HepG2 (cell line): ENCODE data around the gene EPN3. TPM values are rescaled to one million over a fixed set of nuclear protein-coding genes. Genes with fewer than 3 reads are reported as not detected.
A peak's percentile ranks its signal among the peaks of the same experiment; 100 is the strongest.

Source experiments
- ADNP ChIP-seq: sonication (generic); formaldehyde crosslinking; IDR thresholded peaks from 2 replicates; pipeline ENCODE4 v1.4.0; 2020; ENCODE audit warnings: missing genetic modification reagents
- CBX1 ChIP-seq: IDR thresholded peaks from one replicate; pipeline ENCODE4 v1.6.1; 2016; ENCODE audit warnings: antibody characterized with exemption, low read depth
- ELF1 ChIP-seq: sonication (generic); formaldehyde crosslinking; IDR thresholded peaks from 2 replicates; pipeline ENCODE4 v1.4.0; 2020; ENCODE audit warnings: missing genetic modification reagents
- GATAD1 ChIP-seq: IDR thresholded peaks from 2 replicates; pipeline ENCODE4 v1.6.1; 2016; ENCODE audit warnings: missing genetic modification reagents, missing compliant biosample characterization
- HOXA5 ChIP-seq: sonication (generic); formaldehyde crosslinking; IDR thresholded peaks from 2 replicates; pipeline ENCODE4 v1.4.0; 2020; ENCODE audit warnings: missing genetic modification reagents
- KMT2A ChIP-seq: sonication (generic); formaldehyde crosslinking; IDR thresholded peaks from 2 replicates; pipeline ENCODE4 v1.4.0; 2020; ENCODE audit warnings: missing genetic modification reagents
- PHB2 ChIP-seq: fragments of 450-650 bp; IDR thresholded peaks from 2 replicates; pipeline ENCODE4 v1.6.1; 2018; ENCODE audit not compliant: partially characterized antibody
- RERE ChIP-seq: IDR thresholded peaks from 2 replicates; pipeline ENCODE4 v1.6.1; 2016; ENCODE audit warnings: low read depth, missing genetic modification reagents, missing compliant biosample characterization
- ZBTB43 ChIP-seq: sonication (generic); formaldehyde crosslinking; conservative IDR thresholded peaks from 2 replicates; pipeline ENCODE4 v1.4.0; 2020; ENCODE audit warnings: missing genetic modification reagents
- ZBTB7B ChIP-seq: sonication (generic); formaldehyde crosslinking; IDR thresholded peaks from 2 replicates; pipeline ENCODE4 v1.4.0; 2020; ENCODE audit warnings: missing genetic modification reagents
- ZEB1 ChIP-seq: IDR thresholded peaks from 2 replicates; pipeline ENCODE4 v1.6.1; 2012; ENCODE audit warnings: mild to moderate bottlenecking, low read depth, inconsistent platforms; ENCODE audit not compliant: insufficient replicate concordance
- ZNF256 ChIP-seq: sonication (generic); formaldehyde crosslinking; conservative IDR thresholded peaks from 2 replicates; pipeline ENCODE4 v1.4.0; 2020; ENCODE audit warnings: missing genetic modification reagents
- ZNF543 ChIP-seq: sonication (generic); formaldehyde crosslinking; IDR thresholded peaks from 2 replicates; pipeline ENCODE4 v1.4.0; 2020; ENCODE audit warnings: mild to moderate bottlenecking, missing genetic modification reagents
- ZNF747 ChIP-seq: sonication (generic); formaldehyde crosslinking; IDR thresholded peaks from 2 replicates; pipeline ENCODE4 v1.8.1; 2023; ENCODE audit warnings: missing genetic modification reagents, mild to moderate bottlenecking, borderline replicate concordance
- ZNF749 ChIP-seq: sonication (generic); formaldehyde crosslinking; IDR thresholded peaks from 2 replicates; pipeline ENCODE4 v1.8.0; 2022; ENCODE audit warnings: mild to moderate bottlenecking, missing genetic modification reagents, moderate library complexity, borderline replicate concordance
- ZNF766 ChIP-seq: sonication (generic); formaldehyde crosslinking; IDR thresholded peaks from 2 replicates; pipeline ENCODE4 v1.5.0; 2020; ENCODE audit warnings: missing genetic modification reagents, borderline replicate concordance
- polyA plus RNA-seq, 8 experiments: library from polyadenylated mRNA; depleted of rRNA in 3 of 8; stranded (reverse) in 7 of 8; unstranded in 1 of 8; fragments of >200 nt; fragmentation: Illumina TruSeq in 4 of 8; extraction: Trizol in 4 of 8; gene quantifications; 2 replicates each; pipeline versions ENCODE4 v1.2.1 to v1.2.3, GENCODE V29; 2011 to 2016; ENCODE audit warnings: low read depth in 4 of 8, missing spikeins in 1 of 8, mixed read lengths in 1 of 8; ENCODE audit not compliant: insufficient read depth in 1 of 8
- total RNA-seq, 5 experiments: library from RNA; depleted of rRNA; stranded (reverse); fragments of >200 nt; fragmentation: Illumina TruSeq; extraction: Trizol; gene quantifications; 2 replicates each; pipeline ENCODE4 v1.2.3, GENCODE V29; 2016; ENCODE audit warnings: low read depth in 1 of 5
- TF ChIP-seq, protein P1 (sequence below): IDR thresholded peaks from 2 replicates; pipeline ENCODE4 v1.4.0; 2020; ENCODE audit warnings: mild to moderate bottlenecking, missing genetic modification reagents

EPN3 gene
- total and polyA plus RNA-seq, 2 of the 13 experiments (the other 11 are each of a cell fraction or from before 2014, with no cell fraction given): 0.11 to 0.95 TPM

DNA sequence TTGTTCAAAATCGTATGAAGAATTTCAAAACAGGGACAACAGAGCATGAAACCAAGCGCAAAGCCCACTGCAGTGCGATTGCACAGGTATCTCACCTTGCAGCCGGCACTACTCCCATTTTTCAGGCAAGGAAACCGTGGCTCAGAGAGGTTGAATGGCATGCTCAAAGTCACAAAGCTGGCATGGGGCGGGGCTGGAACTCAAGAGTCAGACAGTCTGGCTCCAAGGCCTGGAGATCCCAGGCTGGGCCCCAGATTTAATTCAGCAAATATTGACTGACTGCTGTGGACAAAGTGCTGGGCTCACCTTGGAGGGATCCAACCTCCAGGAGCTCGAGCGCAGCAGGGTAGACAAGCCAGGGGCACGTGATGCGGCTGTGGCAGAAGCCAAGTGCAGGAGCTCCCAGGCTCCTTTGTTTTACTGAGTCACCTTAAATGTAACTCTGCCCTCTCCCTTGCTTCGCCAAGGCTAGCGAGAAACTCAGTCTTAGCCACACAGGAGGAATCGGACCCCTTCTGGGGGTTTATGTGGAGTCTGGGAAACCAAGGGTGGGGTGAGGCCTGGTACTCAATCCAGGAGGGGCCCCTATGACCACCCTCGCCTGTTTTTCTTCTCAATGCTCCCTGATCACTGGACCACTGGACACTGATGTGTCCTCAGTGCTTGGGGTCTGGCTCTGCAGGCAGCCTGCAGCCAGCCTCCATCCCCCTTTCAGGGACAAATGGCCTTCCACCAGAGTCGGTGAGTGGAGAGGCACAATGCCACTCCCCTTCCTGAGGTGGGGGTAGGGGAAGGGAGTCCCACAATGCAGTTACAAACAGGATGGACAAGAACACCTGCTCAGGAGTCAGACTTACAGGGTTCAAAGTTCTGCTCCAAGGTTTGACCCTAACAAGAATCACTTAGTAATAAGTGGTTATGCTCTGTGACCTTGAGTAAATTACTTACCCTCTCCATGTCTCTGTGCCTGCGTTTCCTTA is 10.6 kb downstream of the EPN3 start (continued):
- peak; percentile 65 for TF ChIP-seq GATAD1
- peak; percentile 71; the same call in 1 of the 2 replicates for TF ChIP-seq ZNF766
- peak; percentile 87 for TF ChIP-seq ZNF256
- TF ChIP-seq PHB2: no peak
- peak; percentile 72; the same call in 1 of the 2 replicates for TF ChIP-seq RERE (CRISPR knock-in tag)
- TF ChIP-seq ZNF749 (CRISPR knock-in tag): 0 out of 2 replicates have a peak, but pooled peaks have one; percentile 3
- TF ChIP-seq ZNF543 (CRISPR knock-in tag): peak; percentile 25; the same call in 1 of the 2 replicates
- TF ChIP-seq ELF1: peak; percentile 36; the same call in 1 of the 2 replicates
- peak; percentile 84 for TF ChIP-seq HOXA5
- peak; percentile 53 for TF ChIP-seq ZEB1
- peak; percentile 81 for TF ChIP-seq ZBTB7B
- TF ChIP-seq ADNP (CRISPR knock-in tag): peak; percentile 91; the same call in 1 of the 2 replicates
- TF ChIP-seq ZBTB43 (CRISPR knock-in tag): peak; percentile 82
- TF ChIP-seq CBX1: peak; percentile 75
- peak; percentile 74 for TF ChIP-seq ZNF747 (CRISPR knock-in tag)
- TF ChIP-seq, protein P1, sequence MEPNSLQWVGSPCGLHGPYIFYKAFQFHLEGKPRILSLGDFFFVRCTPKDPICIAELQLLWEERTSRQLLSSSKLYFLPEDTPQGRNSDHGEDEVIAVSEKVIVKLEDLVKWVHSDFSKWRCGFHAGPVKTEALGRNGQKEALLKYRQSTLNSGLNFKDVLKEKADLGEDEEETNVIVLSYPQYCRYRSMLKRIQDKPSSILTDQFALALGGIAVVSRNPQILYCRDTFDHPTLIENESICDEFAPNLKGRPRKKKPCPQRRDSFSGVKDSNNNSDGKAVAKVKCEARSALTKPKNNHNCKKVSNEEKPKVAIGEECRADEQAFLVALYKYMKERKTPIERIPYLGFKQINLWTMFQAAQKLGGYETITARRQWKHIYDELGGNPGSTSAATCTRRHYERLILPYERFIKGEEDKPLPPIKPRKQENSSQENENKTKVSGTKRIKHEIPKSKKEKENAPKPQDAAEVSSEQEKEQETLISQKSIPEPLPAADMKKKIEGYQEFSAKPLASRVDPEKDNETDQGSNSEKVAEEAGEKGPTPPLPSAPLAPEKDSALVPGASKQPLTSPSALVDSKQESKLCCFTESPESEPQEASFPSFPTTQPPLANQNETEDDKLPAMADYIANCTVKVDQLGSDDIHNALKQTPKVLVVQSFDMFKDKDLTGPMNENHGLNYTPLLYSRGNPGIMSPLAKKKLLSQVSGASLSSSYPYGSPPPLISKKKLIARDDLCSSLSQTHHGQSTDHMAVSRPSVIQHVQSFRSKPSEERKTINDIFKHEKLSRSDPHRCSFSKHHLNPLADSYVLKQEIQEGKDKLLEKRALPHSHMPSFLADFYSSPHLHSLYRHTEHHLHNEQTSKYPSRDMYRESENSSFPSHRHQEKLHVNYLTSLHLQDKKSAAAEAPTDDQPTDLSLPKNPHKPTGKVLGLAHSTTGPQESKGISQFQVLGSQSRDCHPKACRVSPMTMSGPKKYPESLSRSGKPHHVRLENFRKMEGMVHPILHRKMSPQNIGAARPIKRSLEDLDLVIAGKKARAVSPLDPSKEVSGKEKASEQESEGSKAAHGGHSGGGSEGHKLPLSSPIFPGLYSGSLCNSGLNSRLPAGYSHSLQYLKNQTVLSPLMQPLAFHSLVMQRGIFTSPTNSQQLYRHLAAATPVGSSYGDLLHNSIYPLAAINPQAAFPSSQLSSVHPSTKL (CRISPR knock-in tag): peak; percentile 87
- TF ChIP-seq KMT2A (CRISPR knock-in tag): 0 out of 2 replicates have a peak, but pooled peaks have one; percentile 44
